Renal cortical epithelial cell (primary cell): Measurements from ENCODE around the gene KRTAP5-6. TPM values are rescaled to one million over a fixed set of nuclear protein-coding genes. Genes with fewer than 3 reads are reported as not detected.
"Not testable (repeated sequence)": the region's sequence is repeated elsewhere in the genome, so short reads cannot be mapped to it uniquely, and the experiment has no call there.

Experiments
- DNase-seq: peaks from one replicate; pipeline ENCODE4 v3.0.0-alpha.2; 2011; ENCODE audit warnings: low read depth
- total RNA-seq: library from RNA; depleted of rRNA; stranded (reverse); fragments of >200 nt; gene quantifications from 2 replicates; pipeline ENCODE4 v1.2.3, GENCODE V29; 2014

Gene KRTAP5-6
- total RNA-seq, 1 donor from 2014 or later, result not detected

GRCh38 chr11:1683904-1684572 lies 13.0 kb upstream of the KRTAP5-6 start:
- DNase-seq, result not testable (repeated sequence)

- not testable (repeated sequence) for DNase-seq
Measured at GRCh38 chr11:1684886-1685874, 11.8 kb upstream of the KRTAP5-6 start.

- not testable (repeated sequence) for DNase-seq
Measured at GRCh38 chr11:1686220-1686619, 10.8 kb upstream of the KRTAP5-6 start.

- DNase-seq, result not testable (repeated sequence)
Measured at GRCh38 chr11:1688336-1688947, 8.6 kb upstream of the KRTAP5-6 start.

- not testable (repeated sequence) for DNase-seq
Measured at GRCh38 chr11:1689250-1690166, 7.5 kb upstream of the KRTAP5-6 start.

GRCh38 chr11:1690167-1691025 lies 6.6 kb upstream of the KRTAP5-6 start:
- DNase-seq, result no peak

GRCh38 chr11:1691026-1691877 lies 5.7 kb upstream of the KRTAP5-6 start:
- DNase-seq, result no peak

GRCh38 chr11:1691878-1692707 lies 4.9 kb upstream of the KRTAP5-6 start:
- DNase-seq, result no peak

GRCh38 chr11:1692708-1693326 lies 4.2 kb upstream of the KRTAP5-6 start:
- DNase-seq, result no peak

GRCh38 chr11:1693327-1694063 lies 3.5 kb upstream of the KRTAP5-6 start:
- peak; percentile 23 for DNase-seq

- peak; percentile 25 for DNase-seq
Measured at GRCh38 chr11:1694064-1694845, 2.7 kb upstream of the KRTAP5-6 start.

- no peak for DNase-seq
Measured at GRCh38 chr11:1694846-1695547, 2.0 kb upstream of the KRTAP5-6 start.

- DNase-seq, result no peak
Measured at GRCh38 chr11:1695548-1696108, 1.4 kb upstream of the KRTAP5-6 start.

GRCh38 chr11:1699771-1700170 lies 2.8 kb downstream of the KRTAP5-6 start:
- DNase-seq, result no peak

GRCh38 chr11:1701091-1701807 lies 4.3 kb downstream of the KRTAP5-6 start:
- DNase-seq, result no peak
